Fibroblast of pulmonary artery (primary cell): ENCODE results near the gene KMT2C.

Experiments used
- DNase-seq: peaks from one replicate; pipeline ENCODE4 v3.0.0-alpha.2; 2010; ENCODE audit warnings: low read depth
- H3K4me3 ChIP-seq: replicated peaks from 2 replicates; pipeline ENCODE4 v1.5.1; 2011; ENCODE audit warnings: low read depth, mild to moderate bottlenecking, control low read depth, low read length, moderate library complexity
- CTCF ChIP-seq: IDR thresholded peaks from 2 replicates; pipeline ENCODE4 v1.5.1; 2011; ENCODE audit warnings: mild to moderate bottlenecking, control low read depth, low read length, inconsistent platforms; ENCODE audit errors: missing control alignments

Gene KMT2C

GRCh38 chr7:152335900-152336571 is 99.8 kb downstream of the KMT2C start:
- no peak for DNase-seq
- TF ChIP-seq CTCF, result no peak
- no peak overlapping the region for H3K4me3 ChIP-seq

- no peak for DNase-seq
- H3K4me3 ChIP-seq, result no peak overlapping the region
- TF ChIP-seq CTCF, result no peak
Observed at GRCh38 chr7:152333134-152333533, 102.7 kb downstream of the KMT2C start.

- TF ChIP-seq CTCF, result no peak
- H3K4me3 ChIP-seq, result no peak overlapping the region
- DNase-seq, result no peak
Observed at GRCh38 chr7:152330827-152331226, 105.0 kb downstream of the KMT2C start.

GRCh38 chr7:152329469-152329868 is 106.3 kb downstream of the KMT2C start:
- H3K4me3 ChIP-seq, result no peak overlapping the region
- DNase-seq, result no peak
- no peak for TF ChIP-seq CTCF

- no peak for TF ChIP-seq CTCF
- H3K4me3 ChIP-seq, result no peak overlapping the region
- DNase-seq, result no peak
Observed at GRCh38 chr7:152328234-152328633, 107.6 kb downstream of the KMT2C start.

GRCh38 chr7:152315845-152316244 is 120.0 kb downstream of the KMT2C start:
- no peak for DNase-seq
- no peak for TF ChIP-seq CTCF
- no peak overlapping the region for H3K4me3 ChIP-seq
